Vagina (tissue), 2 donors: ENCODE results near the gene SLC25A24.
"Not testable (repeated sequence)": the region's sequence is repeated elsewhere in the genome, so short reads cannot be mapped to it uniquely, and the experiment has no call there.

Source experiments
- CTCF ChIP-seq, 3 experiments: fragments of 450-650 bp in 2 of 3; fragments of 200-600 bp in 1 of 3; sonication (generic) in 1 of 3; IDR thresholded peaks; one replicate each; pipeline ENCODE4 v1.5.1; 2017 to 2019; ENCODE audit warnings: antibody characterized with exemption in 3 of 3, mild to moderate bottlenecking in 2 of 3, moderate library complexity in 2 of 3
- POLR2A ChIP-seq, 2 donors: fragments of 450-650 bp; IDR thresholded peaks; one replicate each; pipeline ENCODE4 v1.6.1; 2017; ENCODE audit warnings: antibody characterized with exemption in 2 of 2, mild to moderate bottlenecking in 2 of 2, moderate library complexity in 2 of 2

- TF ChIP-seq POLR2A, CTCF (IDR thresholded peaks at IDR 0.05): not testable (repeated sequence)
Observed at GRCh38 chr1:108229976-108230375, 29.8 kb upstream of the SLC25A24 start.
